Measurements from ENCODE around the gene RSPH6A. TPM values are rescaled to one million over a fixed set of nuclear protein-coding genes. Genes with fewer than 3 reads are reported as not detected.
A peak's percentile ranks its signal among the peaks of the same experiment; 100 is the strongest.

RSPH6A gene
- total and polyA plus RNA-seq, 3 donors from 2014 or later = 17.0 to 88.3 (median 20.9) TPM

DNA sequence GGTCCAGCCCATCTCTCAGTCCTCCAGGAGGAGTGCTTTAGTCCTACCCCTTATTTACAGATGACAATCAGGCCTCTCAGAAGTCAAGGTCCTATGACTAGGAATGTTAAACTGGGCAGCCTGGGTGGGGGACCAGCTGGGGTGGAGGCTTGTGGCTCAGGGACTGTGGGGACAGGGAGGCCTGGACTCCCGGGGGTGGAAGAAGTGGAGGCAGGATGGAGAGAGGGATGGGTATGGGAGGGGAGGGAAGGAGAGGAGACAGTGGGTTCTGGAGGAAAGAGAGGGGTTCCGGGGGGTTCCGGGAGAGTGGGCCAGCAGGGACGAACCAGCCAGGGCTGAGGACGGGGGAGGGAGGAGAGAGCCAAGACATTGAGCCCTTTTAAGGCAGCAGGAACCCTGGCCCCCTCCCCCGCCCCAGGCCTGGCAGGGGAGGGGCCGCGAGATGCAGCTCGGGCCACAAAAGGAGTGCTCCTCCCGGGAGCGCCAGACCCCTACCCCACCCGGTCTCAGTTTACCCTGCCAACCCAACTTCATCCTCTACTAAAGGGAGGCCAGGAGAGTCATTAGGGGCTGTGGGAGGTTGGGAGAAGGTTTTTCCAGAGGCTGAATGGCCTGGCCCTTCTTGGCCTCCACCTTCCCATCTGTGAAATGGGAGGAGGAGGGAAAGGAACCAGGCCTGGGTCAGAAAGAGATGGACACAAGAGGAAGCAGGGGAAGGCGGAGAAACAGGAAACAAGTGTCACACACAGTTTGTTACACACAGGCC, 34.5 kb downstream of the RSPH6A start:
- no peak for DNase-seq
- H3K9me3 ChIP-seq = no peaks in the 10 kb centered on the region
- WGBS, 2 donors = 34 to 67% methylated on average over 7 to 13 of the region's 13 CpGs
- no peak for TF ChIP-seq POLR2A (IDR thresholded peaks at IDR 0.05)
- TF ChIP-seq, protein P1, sequence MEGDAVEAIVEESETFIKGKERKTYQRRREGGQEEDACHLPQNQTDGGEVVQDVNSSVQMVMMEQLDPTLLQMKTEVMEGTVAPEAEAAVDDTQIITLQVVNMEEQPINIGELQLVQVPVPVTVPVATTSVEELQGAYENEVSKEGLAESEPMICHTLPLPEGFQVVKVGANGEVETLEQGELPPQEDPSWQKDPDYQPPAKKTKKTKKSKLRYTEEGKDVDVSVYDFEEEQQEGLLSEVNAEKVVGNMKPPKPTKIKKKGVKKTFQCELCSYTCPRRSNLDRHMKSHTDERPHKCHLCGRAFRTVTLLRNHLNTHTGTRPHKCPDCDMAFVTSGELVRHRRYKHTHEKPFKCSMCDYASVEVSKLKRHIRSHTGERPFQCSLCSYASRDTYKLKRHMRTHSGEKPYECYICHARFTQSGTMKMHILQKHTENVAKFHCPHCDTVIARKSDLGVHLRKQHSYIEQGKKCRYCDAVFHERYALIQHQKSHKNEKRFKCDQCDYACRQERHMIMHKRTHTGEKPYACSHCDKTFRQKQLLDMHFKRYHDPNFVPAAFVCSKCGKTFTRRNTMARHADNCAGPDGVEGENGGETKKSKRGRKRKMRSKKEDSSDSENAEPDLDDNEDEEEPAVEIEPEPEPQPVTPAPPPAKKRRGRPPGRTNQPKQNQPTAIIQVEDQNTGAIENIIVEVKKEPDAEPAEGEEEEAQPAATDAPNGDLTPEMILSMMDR (IDR thresholded peaks at IDR 0.05) = no peak
- H3K27me3 ChIP-seq = no peaks in the 10 kb centered on the region
- intact Hi-C loops (cut with DNase I; ENCODE audit: low total_unique reads) = no loop called here
- peak overlapping the region in 1 of 2 donors; percentile 89 for H3K27ac ChIP-seq
- no peaks in the 10 kb centered on the region for H3K36me3 ChIP-seq (ENCODE audit: low read depth, missing control alignments)
- peaks cover 29% of the 10 kb centered on the region for H3K4me1 ChIP-seq
- H3K4me3 ChIP-seq = peak overlapping the region in 1 of 2 donors; percentile 60

DNA sequence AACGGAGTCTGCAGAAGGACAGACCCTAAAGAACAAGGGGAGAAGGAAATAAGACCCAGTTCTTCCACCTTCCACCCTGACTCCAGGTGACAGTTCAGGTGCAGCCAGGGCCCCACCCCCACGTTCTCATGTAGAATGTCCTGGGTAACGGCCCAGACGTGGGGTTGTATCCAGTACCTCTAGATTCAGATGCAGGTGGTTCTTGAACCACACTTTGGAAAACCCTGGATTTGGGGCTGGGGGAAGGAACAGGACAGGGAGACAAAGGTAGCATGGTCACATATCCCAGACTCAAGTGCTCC, 35.0 kb downstream of the RSPH6A start:
- 48 to 63% methylated on average over 4 of the region's 4 CpGs for whole genome bisulfite sequencing, 2 donors
- intact Hi-C loops (cut with DNase I; ENCODE audit: low total_unique reads) = no loop called here
- TF ChIP-seq, protein P1 (IDR thresholded peaks at IDR 0.05) = no peak
- no peak for TF ChIP-seq POLR2A (IDR thresholded peaks at IDR 0.05)
- Histone ChIP-seq H3K27ac (peak overlapping the region in 1 of 2 donors; percentile 89), H3K9me3 (no peaks in the 10 kb centered on the region), H3K27me3 (no peaks in the 10 kb centered on the region), H3K4me1 (peaks cover 29% of the 10 kb centered on the region), H3K36me3 (ENCODE audit: low read depth, missing control alignments) (no peaks in the 10 kb centered on the region), H3K4me3 (no peak overlapping the region)
- no peak for DNase-seq

DNA sequence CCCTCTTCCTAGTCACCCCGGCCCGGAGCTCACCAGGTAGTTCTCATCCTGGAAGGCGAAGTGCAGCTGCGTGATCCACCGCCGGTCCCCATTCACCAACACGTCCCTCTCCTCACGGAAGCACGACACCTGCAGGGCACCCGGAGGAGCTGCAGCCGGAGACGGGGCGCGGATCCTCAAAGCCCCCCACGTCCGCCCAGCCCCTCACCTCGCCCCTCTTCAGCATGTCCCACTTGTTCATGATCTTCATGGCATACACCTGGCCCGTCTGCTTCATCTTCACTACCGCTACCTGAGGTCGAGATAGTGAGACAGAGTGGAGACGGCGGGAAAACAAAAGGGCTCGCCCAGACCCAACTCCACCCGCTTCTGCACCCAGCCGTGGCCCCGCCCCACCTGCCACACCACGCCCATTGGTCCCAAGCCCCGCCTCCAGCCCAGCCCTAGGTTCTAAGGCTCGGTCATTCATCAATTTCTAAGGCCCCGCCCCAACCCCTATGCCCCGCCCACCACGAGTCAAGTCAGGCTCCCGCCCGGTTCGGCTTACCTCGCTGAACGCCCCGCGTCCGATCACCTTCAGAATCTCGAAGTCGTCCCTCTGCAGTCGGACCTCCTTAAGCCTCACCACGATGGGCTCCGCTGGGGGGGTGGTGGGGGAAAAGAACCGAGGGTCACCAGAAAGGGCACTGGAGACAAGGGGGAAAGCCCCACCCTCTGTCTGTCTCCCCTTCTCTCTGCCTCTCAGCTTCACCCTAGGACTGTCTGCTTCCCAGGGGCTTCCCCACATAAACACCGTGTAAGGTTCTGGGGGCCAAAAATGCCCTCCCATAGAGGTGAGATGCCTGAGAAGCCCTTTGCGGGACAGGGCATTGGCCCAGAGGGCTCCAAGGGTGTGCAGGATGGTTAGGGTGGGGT, 35.6 kb downstream of the RSPH6A start:
- intact Hi-C loops (cut with DNase I; ENCODE audit: low total_unique reads) = loop anchor here (10.0 kb wide), 1 partner anchor 105 kb away; the partner anchor contains the start of gene IRF2BP1
- Histone ChIP-seq H3K4me1 (peaks cover 29% of the 10 kb centered on the region), H3K9me3 (no peaks in the 10 kb centered on the region), H3K4me3 (no peak overlapping the region), H3K27ac (peak overlapping the region in 1 of 2 donors; percentile 89), H3K27me3 (no peaks in the 10 kb centered on the region), H3K36me3 (ENCODE audit: low read depth, missing control alignments) (no peaks in the 10 kb centered on the region)
- DNase-seq = peak; percentile 88
- TF ChIP-seq, protein P1 (IDR thresholded peaks at IDR 0.05) = peak in 2 of 3 experiments; percentile 13 to 24
- TF ChIP-seq POLR2A (IDR thresholded peaks at IDR 0.05) = no peak
- 40 to 42% methylated on average over 22 to 48 of the region's 48 CpGs for WGBS, 2 donors

DNA sequence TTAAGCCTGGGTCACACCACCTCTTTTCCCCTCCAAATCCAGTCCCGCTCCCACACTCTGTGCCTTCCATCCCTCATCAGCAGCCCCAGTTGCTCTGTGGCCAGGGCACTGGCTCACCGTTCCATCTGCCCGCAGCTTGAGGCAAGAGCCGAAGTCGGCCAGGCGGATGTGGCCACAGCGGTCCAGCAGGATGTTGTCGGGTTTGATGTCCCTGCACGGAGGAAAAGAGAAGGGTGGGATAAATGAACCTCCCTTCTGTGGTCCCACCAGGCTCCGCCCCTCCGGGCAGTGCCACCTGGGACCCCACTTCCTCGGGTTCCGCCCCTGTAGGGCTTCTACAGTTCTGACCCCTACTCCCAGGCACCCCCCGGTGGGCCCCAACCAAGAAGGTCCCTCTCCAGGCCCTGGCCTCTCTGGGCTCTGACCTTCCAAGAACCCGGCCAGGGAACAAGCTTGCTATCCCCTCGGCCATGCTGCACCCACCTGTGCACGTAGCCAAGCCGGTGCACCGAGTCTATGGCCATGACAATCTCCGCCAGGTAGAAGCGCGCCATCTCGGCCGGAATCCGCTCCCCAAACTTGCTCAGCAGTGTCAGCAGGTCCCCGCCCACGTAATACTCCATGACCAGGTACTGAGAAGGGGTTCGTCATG, 37.0 kb downstream of the RSPH6A start:
- Histone ChIP-seq H3K27me3 (no peaks in the 10 kb centered on the region), H3K4me1 (peaks cover 21% of the 10 kb centered on the region), H3K36me3 (ENCODE audit: low read depth, missing control alignments) (no peaks in the 10 kb centered on the region), H3K4me3 (no peak overlapping the region), H3K9me3 (no peaks in the 10 kb centered on the region), H3K27ac (no peak overlapping the region)
- intact Hi-C loops (cut with DNase I; ENCODE audit: low total_unique reads) = loop anchor here (10.0 kb wide), 1 partner anchor 107 kb away; the partner anchor contains the start of gene IRF2BP1
- TF ChIP-seq POLR2A (IDR thresholded peaks at IDR 0.05) = no peak
- TF ChIP-seq, protein P1 (IDR thresholded peaks at IDR 0.05) = no peak
- DNase-seq = no peak
- WGBS, 2 donors = 93 to 95% methylated on average over 9 to 28 of the region's 28 CpGs
